Activated CD8-positive, alpha-beta T cell treated with anti-CD3 and anti-CD28 coated beads for 36 hours (primary cell): ENCODE results near the gene TMEM41A. TPM values are rescaled to one million over a fixed set of nuclear protein-coding genes. Genes with fewer than 3 reads are reported as not detected.

Source experiments
- ATAC-seq: fragments of 200-7000 bp; cut with Tn5 transposase; one replicate; pipeline ENCODE4 v1.10.0; 2021; ENCODE audit warnings: mild to moderate bottlenecking, moderate library complexity
- CTCF ChIA-PET: fragments of 350-600 bp; sonication (Branson Sonifier 250); formaldehyde crosslinking; loops from one replicate; lab custom pipeline; 2021; ENCODE audit warnings: antibody characterized with exemption; lab: Charles Lee
- POLR2A ChIA-PET: fragments of 350-600 bp; sonication (Branson Sonifier 250); formaldehyde crosslinking; loops from one replicate; lab custom pipeline; 2021; ENCODE audit warnings: antibody characterized with exemption; lab: Charles Lee
- DNase-seq: peaks from one replicate; pipeline ENCODE4 v3.0.0-alpha.2; 2020
- H3K27ac Mint-ChIP-seq: one replicate; pipeline ENCODE4 v1.8.0; 2021; ENCODE audit warnings: mild to moderate bottlenecking, mixed read lengths
- H3K27me3 Mint-ChIP-seq: one replicate; pipeline ENCODE4 v1.8.0; 2021; ENCODE audit warnings: mixed read lengths
- H3K36me3 Mint-ChIP-seq: one replicate; pipeline ENCODE4 v1.8.0; 2021; ENCODE audit warnings: low read depth, mixed read lengths
- H3K4me1 Mint-ChIP-seq: one replicate; pipeline ENCODE4 v1.8.0; 2021; ENCODE audit warnings: low read depth, mixed read lengths
- H3K4me3 Mint-ChIP-seq: one replicate; pipeline ENCODE4 v1.8.0; 2021; ENCODE audit warnings: mild to moderate bottlenecking, moderate library complexity, mixed read lengths
- H3K9me3 Mint-ChIP-seq: one replicate; pipeline ENCODE4 v1.8.0; 2021; ENCODE audit warnings: mixed read lengths
- intact Hi-C: fragments of 100-400 bp; cut with micrococcal nuclease; formaldehyde crosslinking; loops from one replicate; pipeline ENCODE4 v1.10.0; 2022
- total RNA-seq, 2 experiments: library from RNA; stranded (reverse); gene quantifications; one replicate each; pipeline ENCODE4 v1.2.3, GENCODE V29; 2021
- TF ChIP-seq, protein P1 (sequence below): fragments of 200-600 bp; IDR thresholded peaks from one replicate; pipeline ENCODE4 v1.8.0; 2022; ENCODE audit warnings: antibody characterized with exemption, mild to moderate bottlenecking

Gene TMEM41A
- total RNA-seq, 2 experiments from 2014 or later = 21.5 to 24.5 TPM

DNA sequence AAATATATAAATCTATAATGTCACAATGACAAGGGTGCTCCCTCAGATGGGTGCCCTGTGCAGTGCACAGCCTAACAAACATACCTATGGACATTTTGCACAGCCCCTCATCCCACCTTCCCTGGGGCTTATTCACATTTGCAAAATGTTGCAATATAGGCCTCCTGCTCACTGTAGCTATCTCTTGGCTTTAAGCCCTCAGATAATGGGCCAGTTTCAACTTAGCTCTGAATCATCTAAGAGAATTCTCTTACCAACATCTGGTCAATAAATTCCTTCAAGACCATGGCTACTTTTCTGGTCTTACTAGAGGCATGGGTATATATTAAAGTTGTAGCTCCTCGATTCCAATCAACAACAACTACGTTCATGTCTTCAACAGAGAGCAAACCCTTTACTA, 35.7 kb upstream of the TMEM41A start:
- peaks cover 4% of the 10 kb centered on the region for H3K27me3 Mint-ChIP-seq
- H3K4me1 Mint-ChIP-seq = peaks cover 7% of the 10 kb centered on the region
- POLR2A ChIA-PET = no interaction called here
- DNase-seq = no peak
- H3K27ac Mint-ChIP-seq = no peak overlapping the region
- CTCF ChIA-PET = interaction anchor here (1.1 to 1.8 kb wide), 3 partner anchors 24 to 126 kb away, joined by 3 to 10 read pairs (median 6); no protein-coding TSS in a partner anchor
- no peaks in the 10 kb centered on the region for H3K9me3 Mint-ChIP-seq
- TF ChIP-seq, protein P1, sequence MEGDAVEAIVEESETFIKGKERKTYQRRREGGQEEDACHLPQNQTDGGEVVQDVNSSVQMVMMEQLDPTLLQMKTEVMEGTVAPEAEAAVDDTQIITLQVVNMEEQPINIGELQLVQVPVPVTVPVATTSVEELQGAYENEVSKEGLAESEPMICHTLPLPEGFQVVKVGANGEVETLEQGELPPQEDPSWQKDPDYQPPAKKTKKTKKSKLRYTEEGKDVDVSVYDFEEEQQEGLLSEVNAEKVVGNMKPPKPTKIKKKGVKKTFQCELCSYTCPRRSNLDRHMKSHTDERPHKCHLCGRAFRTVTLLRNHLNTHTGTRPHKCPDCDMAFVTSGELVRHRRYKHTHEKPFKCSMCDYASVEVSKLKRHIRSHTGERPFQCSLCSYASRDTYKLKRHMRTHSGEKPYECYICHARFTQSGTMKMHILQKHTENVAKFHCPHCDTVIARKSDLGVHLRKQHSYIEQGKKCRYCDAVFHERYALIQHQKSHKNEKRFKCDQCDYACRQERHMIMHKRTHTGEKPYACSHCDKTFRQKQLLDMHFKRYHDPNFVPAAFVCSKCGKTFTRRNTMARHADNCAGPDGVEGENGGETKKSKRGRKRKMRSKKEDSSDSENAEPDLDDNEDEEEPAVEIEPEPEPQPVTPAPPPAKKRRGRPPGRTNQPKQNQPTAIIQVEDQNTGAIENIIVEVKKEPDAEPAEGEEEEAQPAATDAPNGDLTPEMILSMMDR = no peak
- intact Hi-C loops = no loop called here
- no peak overlapping the region for H3K4me3 Mint-ChIP-seq
- ATAC-seq = no peak
- H3K36me3 Mint-ChIP-seq = no peaks in the 10 kb centered on the region

DNA sequence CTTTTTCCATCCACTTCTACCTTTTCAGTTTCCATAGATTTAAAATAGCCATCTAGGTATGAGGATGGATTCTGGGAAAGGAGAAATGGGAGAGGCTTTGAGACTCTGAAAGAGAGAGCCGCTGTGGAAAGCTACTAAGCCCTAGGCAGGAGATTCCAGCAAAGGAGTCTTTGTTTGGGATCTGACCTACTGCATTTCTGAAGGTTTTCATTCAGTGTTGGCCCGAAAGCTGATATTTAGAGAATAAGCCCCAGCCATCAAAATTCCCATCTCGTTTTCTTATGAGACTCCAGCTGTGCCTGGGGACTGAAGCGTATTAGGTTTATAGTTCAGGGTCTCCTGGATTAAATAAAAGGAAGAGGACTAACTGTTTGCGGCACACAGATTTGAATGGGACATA, 34.1 kb upstream of the TMEM41A start:
- ATAC-seq (no peak), DNase-seq (no peak)
- POLR2A ChIA-PET = no interaction called here
- CTCF ChIA-PET = no interaction called here
- TF ChIP-seq, protein P1 = no peak
- intact Hi-C loops = no loop called here
- H3K4me1 Mint-ChIP-seq = peaks cover 7% of the 10 kb centered on the region
- H3K27ac Mint-ChIP-seq = no peak overlapping the region
- peaks cover 4% of the 10 kb centered on the region for H3K27me3 Mint-ChIP-seq
- H3K4me3 Mint-ChIP-seq = no peak overlapping the region
- H3K9me3 Mint-ChIP-seq = no peaks in the 10 kb centered on the region
- H3K36me3 Mint-ChIP-seq = no peaks in the 10 kb centered on the region

DNA sequence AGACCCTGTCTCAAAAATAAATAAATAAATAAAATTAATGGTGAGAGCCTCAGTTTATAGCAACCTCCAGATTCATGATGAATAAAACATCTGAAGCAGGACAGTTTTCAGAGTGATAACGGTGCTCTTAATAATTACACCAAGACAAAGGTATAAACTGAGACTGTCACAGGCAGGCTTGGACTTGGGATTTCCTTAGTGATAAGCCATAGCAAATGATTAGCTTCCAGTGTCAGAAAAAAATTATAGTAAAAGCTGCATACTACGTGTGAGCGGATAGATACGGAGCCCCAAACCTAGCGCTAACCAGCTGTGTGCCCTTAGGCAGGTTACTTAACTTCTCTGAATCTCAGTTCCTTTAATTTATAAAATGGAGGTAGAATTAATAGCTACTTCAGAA, 32.0 kb upstream of the TMEM41A start:
- peaks cover 6% of the 10 kb centered on the region for H3K27me3 Mint-ChIP-seq
- H3K27ac Mint-ChIP-seq = no peak overlapping the region
- POLR2A ChIA-PET = no interaction called here
- ATAC-seq = no peak
- H3K9me3 Mint-ChIP-seq = no peaks in the 10 kb centered on the region
- H3K4me3 Mint-ChIP-seq = no peak overlapping the region
- H3K36me3 Mint-ChIP-seq = no peaks in the 10 kb centered on the region
- CTCF ChIA-PET = interaction anchor here (0.9 to 1.5 kb wide), 2 partner anchors 25 to 29 kb away, joined by 3 to 5 read pairs; no protein-coding TSS in a partner anchor
- TF ChIP-seq, protein P1 = no peak
- no peak for DNase-seq
- intact Hi-C loops = no loop called here
- H3K4me1 Mint-ChIP-seq = no peaks in the 10 kb centered on the region

DNA sequence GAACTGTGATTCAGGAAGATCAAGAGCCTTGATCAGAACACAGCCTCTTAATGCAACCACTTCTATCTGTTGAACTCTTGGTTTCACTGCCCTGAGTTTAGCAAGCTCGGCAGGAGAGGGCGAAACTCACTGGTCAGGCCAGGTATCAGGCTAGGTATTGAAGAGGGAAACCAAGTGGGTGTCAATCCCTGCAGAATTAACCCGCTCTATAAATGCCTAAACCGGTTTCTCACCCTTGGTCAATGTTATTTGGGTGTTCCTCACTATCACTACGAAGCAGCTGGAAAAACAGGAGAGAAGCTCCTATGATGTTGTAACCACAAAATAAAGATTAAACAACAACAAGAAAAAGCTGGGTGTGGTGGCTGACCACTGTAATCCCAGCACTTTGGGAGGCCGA, 29.7 kb upstream of the TMEM41A start:
- no peak for ATAC-seq
- H3K27ac Mint-ChIP-seq = no peak overlapping the region
- H3K36me3 Mint-ChIP-seq = no peaks in the 10 kb centered on the region
- TF ChIP-seq, protein P1 = no peak
- ChIA-PET CTCF (no interaction called here), POLR2A (no interaction called here)
- H3K27me3 Mint-ChIP-seq = peaks cover 7% of the 10 kb centered on the region
- no peaks in the 10 kb centered on the region for H3K9me3 Mint-ChIP-seq
- no peak overlapping the region for H3K4me3 Mint-ChIP-seq
- intact Hi-C loops = no loop called here
- no peaks in the 10 kb centered on the region for H3K4me1 Mint-ChIP-seq
- no peak for DNase-seq

DNA sequence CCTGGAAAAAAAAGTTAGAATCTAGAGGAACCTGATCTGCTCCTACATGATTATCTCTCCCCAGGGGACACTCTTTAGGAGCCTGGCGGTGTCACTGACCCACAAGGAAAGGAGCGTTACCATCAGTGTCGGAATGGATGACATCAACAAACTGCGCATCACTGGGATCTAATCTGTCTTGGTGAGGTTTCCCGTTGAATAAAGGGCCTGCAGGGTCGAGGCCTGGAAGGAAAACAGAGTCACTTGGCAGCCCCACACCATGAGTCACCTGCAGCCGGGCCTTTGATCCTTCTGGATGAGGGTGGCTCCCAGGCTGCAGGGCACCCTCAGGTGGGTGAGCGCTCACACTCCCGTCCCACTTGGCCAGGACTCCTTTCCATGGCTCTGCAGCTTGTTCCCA, 28.5 kb upstream of the TMEM41A start:
- Mint-ChIP-seq H3K4me1 (no peaks in the 10 kb centered on the region), H3K9me3 (no peaks in the 10 kb centered on the region), H3K36me3 (no peaks in the 10 kb centered on the region), H3K27ac (no peak overlapping the region), H3K4me3 (no peak overlapping the region), H3K27me3 (peaks cover 7% of the 10 kb centered on the region)
- DNase-seq (no peak), ATAC-seq (no peak)
- TF ChIP-seq, protein P1 = no peak
- ChIA-PET POLR2A (no interaction called here), CTCF (interaction anchor here (1.5 kb wide), 1 partner anchor 47 kb away, joined by 3 read pairs; no protein-coding TSS in a partner anchor)
- intact Hi-C loops = no loop called here
